ENCODE measurements around the gene GNB1L. TPM values are rescaled to one million over a fixed set of nuclear protein-coding genes. Genes with fewer than 3 reads are reported as not detected.

Gene GNB1L
- total RNA-seq, 5 donors from 2014 or later (not counting 1 experiment from before 2014, with no cell fraction given) = 4.8 to 13.7 (median 12.9) TPM

- ChIA-PET CTCF (interaction anchor here in 1 of 2 donors (1.6 kb wide), 1 partner anchor 17 kb away, joined by 4 read pairs; no protein-coding TSS in a partner anchor), POLR2A (no interaction called here)
- Mint-ChIP-seq H3K4me1 (no peaks in the 10 kb centered on the region), H3K4me3 (no peak overlapping the region), H3K36me3 (no peaks in the 10 kb centered on the region), H3K9me3 (no peaks in the 10 kb centered on the region), H3K27ac (no peak overlapping the region), H3K27me3 (peaks cover 5 to 9% of the 10 kb centered on the region in 2 donors)
- ATAC-seq (replicated peaks in 1 of 4) (no peak), DNase-seq (no peak)
- Histone ChIP-seq H3K4me1 (ENCODE audit: control insufficient read depth in 1 of 2, extremely low read depth in 1 of 2, insufficient read depth in 2 of 2, low read length in 2 of 2) (no peaks in the 10 kb centered on the region), H3K27ac (ENCODE audit: low read length) (no peak overlapping the region), H3K9me3 (no peaks in the 10 kb centered on the region), H3K36me3 (ENCODE audit: control insufficient read depth in 2 of 2, extremely low read depth in 1 of 2, insufficient read depth in 1 of 2, low read length in 1 of 2) (no peaks in the 10 kb centered on the region), H3K4me3 (ENCODE audit: control insufficient read depth in 1 of 2, extremely low read depth in 1 of 2, low read length in 1 of 2) (no peak overlapping the region), H3K27me3 (replicated peaks in 1 of 2; ENCODE audit: control insufficient read depth in 2 of 2, extremely low read depth in 1 of 2, insufficient read depth in 2 of 2, low read length in 1 of 2) (peaks cover 3 to 43% of the 10 kb centered on the region in 2 experiments)
- WGBS (ENCODE audit: insufficient coverage) = 50% methylated on average over 1 of the region's 4 CpGs
Observed at GRCh38 chr22:19748139-19748538, 106.5 kb downstream of the GNB1L start.

- no peaks in the 10 kb centered on the region for H3K9me3 Mint-ChIP-seq
- no peaks in the 10 kb centered on the region for H3K4me1 Mint-ChIP-seq
- DNase-seq (no peak), ATAC-seq (replicated peaks in 1 of 4) (no peak)
- ChIA-PET CTCF (no interaction called here), POLR2A (no interaction called here)
- H3K27ac Mint-ChIP-seq = no peak overlapping the region
- Histone ChIP-seq H3K4me3 (ENCODE audit: control insufficient read depth in 1 of 2, extremely low read depth in 1 of 2, low read length in 1 of 2) (no peak overlapping the region), H3K27ac (ENCODE audit: low read length) (no peak overlapping the region), H3K4me1 (ENCODE audit: control insufficient read depth in 1 of 2, extremely low read depth in 1 of 2, insufficient read depth in 2 of 2, low read length in 2 of 2) (no peaks in the 10 kb centered on the region), H3K27me3 (replicated peaks in 1 of 2; ENCODE audit: control insufficient read depth in 2 of 2, extremely low read depth in 1 of 2, insufficient read depth in 2 of 2, low read length in 1 of 2) (peaks cover 0 to 38% of the 10 kb centered on the region in 2 experiments), H3K9me3 (no peaks in the 10 kb centered on the region), H3K36me3 (ENCODE audit: control insufficient read depth in 2 of 2, extremely low read depth in 1 of 2, insufficient read depth in 1 of 2, low read length in 1 of 2) (no peaks in the 10 kb centered on the region)
- H3K27me3 Mint-ChIP-seq = peaks cover 0 to 4% of the 10 kb centered on the region in 2 donors
- no peak overlapping the region for H3K4me3 Mint-ChIP-seq
- H3K36me3 Mint-ChIP-seq = no peaks in the 10 kb centered on the region
- 74% methylated on average over 12 of the region's 12 CpGs for WGBS (ENCODE audit: insufficient coverage)
Observed at GRCh38 chr22:19747551-19747950, 107.1 kb downstream of the GNB1L start.

GRCh38 chr22:19746726-19747125, 107.9 kb downstream of the GNB1L start:
- Mint-ChIP-seq H3K27me3 (peaks cover 0 to 2% of the 10 kb centered on the region in 2 donors), H3K27ac (no peak overlapping the region), H3K36me3 (no peaks in the 10 kb centered on the region), H3K4me1 (no peaks in the 10 kb centered on the region), H3K4me3 (no peak overlapping the region), H3K9me3 (no peaks in the 10 kb centered on the region)
- Histone ChIP-seq H3K36me3 (ENCODE audit: control insufficient read depth in 2 of 2, extremely low read depth in 1 of 2, insufficient read depth in 1 of 2, low read length in 1 of 2) (no peaks in the 10 kb centered on the region), H3K9me3 (no peaks in the 10 kb centered on the region), H3K4me3 (ENCODE audit: control insufficient read depth in 1 of 2, extremely low read depth in 1 of 2, low read length in 1 of 2) (no peak overlapping the region), H3K4me1 (ENCODE audit: control insufficient read depth in 1 of 2, extremely low read depth in 1 of 2, insufficient read depth in 2 of 2, low read length in 2 of 2) (no peaks in the 10 kb centered on the region), H3K27ac (ENCODE audit: low read length) (no peak overlapping the region), H3K27me3 (replicated peaks in 1 of 2; ENCODE audit: control insufficient read depth in 2 of 2, extremely low read depth in 1 of 2, insufficient read depth in 2 of 2, low read length in 1 of 2) (peaks cover 0 to 29% of the 10 kb centered on the region in 2 experiments)
- ChIA-PET POLR2A (interaction anchor here in 1 of 2 donors (0.5 kb wide), 1 partner anchor 664 kb away, joined by 3 read pairs; no protein-coding TSS in a partner anchor), CTCF (interaction anchor here in 1 of 2 donors (0.5 kb wide), 1 partner anchor 174 kb away, joined by 3 read pairs; no protein-coding TSS in a partner anchor)
- WGBS (ENCODE audit: insufficient coverage) = 85% methylated on average over 13 of the region's 13 CpGs
- DNase-seq = no peak
- no peak for ATAC-seq (replicated peaks in 1 of 4)

- no peak for DNase-seq
- WGBS (ENCODE audit: insufficient coverage) = 76% methylated on average over 19 of the region's 24 CpGs
- Histone ChIP-seq H3K27ac (ENCODE audit: low read length) (no peak overlapping the region), H3K9me3 (no peaks in the 10 kb centered on the region), H3K4me3 (ENCODE audit: control insufficient read depth in 1 of 2, extremely low read depth in 1 of 2, low read length in 1 of 2) (no peak overlapping the region), H3K36me3 (ENCODE audit: control insufficient read depth in 2 of 2, extremely low read depth in 1 of 2, insufficient read depth in 1 of 2, low read length in 1 of 2) (no peaks in the 10 kb centered on the region), H3K4me1 (ENCODE audit: control insufficient read depth in 1 of 2, extremely low read depth in 1 of 2, insufficient read depth in 2 of 2, low read length in 2 of 2) (no peaks in the 10 kb centered on the region), H3K27me3 (replicated peaks in 1 of 2; ENCODE audit: control insufficient read depth in 2 of 2, extremely low read depth in 1 of 2, insufficient read depth in 2 of 2, low read length in 1 of 2) (peaks cover 0 to 19% of the 10 kb centered on the region in 2 experiments)
- Mint-ChIP-seq H3K27ac (no peak overlapping the region), H3K27me3 (no peaks in the 10 kb centered on the region), H3K4me1 (no peaks in the 10 kb centered on the region), H3K4me3 (no peak overlapping the region), H3K9me3 (no peaks in the 10 kb centered on the region), H3K36me3 (no peaks in the 10 kb centered on the region)
- no peak for ATAC-seq (replicated peaks in 1 of 4)
- POLR2A ChIA-PET = no interaction called here
- CTCF ChIA-PET = no interaction called here
Observed at GRCh38 chr22:19745155-19746101, 109.2 kb downstream of the GNB1L start.

GRCh38 chr22:19744350-19745006, 110.2 kb downstream of the GNB1L start:
- Mint-ChIP-seq H3K27me3 (no peaks in the 10 kb centered on the region), H3K27ac (no peak overlapping the region), H3K4me1 (no peaks in the 10 kb centered on the region), H3K36me3 (no peaks in the 10 kb centered on the region), H3K4me3 (no peak overlapping the region), H3K9me3 (no peaks in the 10 kb centered on the region)
- WGBS (ENCODE audit: insufficient coverage) = 91% methylated on average over 13 of the region's 13 CpGs
- Histone ChIP-seq H3K4me1 (ENCODE audit: control insufficient read depth in 1 of 2, extremely low read depth in 1 of 2, insufficient read depth in 2 of 2, low read length in 2 of 2) (no peaks in the 10 kb centered on the region), H3K27me3 (replicated peaks in 1 of 2; ENCODE audit: control insufficient read depth in 2 of 2, extremely low read depth in 1 of 2, insufficient read depth in 2 of 2, low read length in 1 of 2) (peaks cover 0 to 10% of the 10 kb centered on the region in 2 experiments), H3K36me3 (ENCODE audit: control insufficient read depth in 2 of 2, extremely low read depth in 1 of 2, insufficient read depth in 1 of 2, low read length in 1 of 2) (no peaks in the 10 kb centered on the region), H3K27ac (ENCODE audit: low read length) (no peak overlapping the region), H3K4me3 (ENCODE audit: control insufficient read depth in 1 of 2, extremely low read depth in 1 of 2, low read length in 1 of 2) (no peak overlapping the region), H3K9me3 (no peaks in the 10 kb centered on the region)
- DNase-seq = no peak
- ChIA-PET POLR2A (no interaction called here), CTCF (no interaction called here)
- ATAC-seq (replicated peaks in 1 of 4) = no peak

GRCh38 chr22:19743651-19744050, 111.0 kb downstream of the GNB1L start:
- no peaks in the 10 kb centered on the region for H3K27me3 Mint-ChIP-seq
- H3K36me3 Mint-ChIP-seq = no peaks in the 10 kb centered on the region
- POLR2A ChIA-PET = no interaction called here
- H3K27ac Mint-ChIP-seq = no peak overlapping the region
- Histone ChIP-seq H3K4me3 (ENCODE audit: control insufficient read depth in 1 of 2, extremely low read depth in 1 of 2, low read length in 1 of 2) (no peak overlapping the region), H3K27me3 (replicated peaks in 1 of 2; ENCODE audit: control insufficient read depth in 2 of 2, extremely low read depth in 1 of 2, insufficient read depth in 2 of 2, low read length in 1 of 2) (peaks cover 0 to 10% of the 10 kb centered on the region in 2 experiments), H3K27ac (ENCODE audit: low read length) (no peak overlapping the region), H3K4me1 (ENCODE audit: control insufficient read depth in 1 of 2, extremely low read depth in 1 of 2, insufficient read depth in 2 of 2, low read length in 2 of 2) (no peaks in the 10 kb centered on the region), H3K36me3 (ENCODE audit: control insufficient read depth in 2 of 2, extremely low read depth in 1 of 2, insufficient read depth in 1 of 2, low read length in 1 of 2) (no peaks in the 10 kb centered on the region), H3K9me3 (no peaks in the 10 kb centered on the region)
- no peaks in the 10 kb centered on the region for H3K9me3 Mint-ChIP-seq
- CTCF ChIA-PET = no interaction called here
- ATAC-seq (replicated peaks in 1 of 4) (no peak), DNase-seq (no peak)
- H3K4me3 Mint-ChIP-seq = no peak overlapping the region
- 85% methylated on average over 4 of the region's 4 CpGs for WGBS (ENCODE audit: insufficient coverage)
- H3K4me1 Mint-ChIP-seq = no peaks in the 10 kb centered on the region

All from T-cell (primary cell).